ENCODE results near the gene GPR162.

GPR162 gene

GRCh38 chr12:6854036-6854435, 32.4 kb downstream of the GPR162 start:
- Histone ChIP-seq H3K79me2 (ENCODE audit: insufficient read depth, low read length) (peaks cover 50% of the 10 kb centered on the region), H3K36me3 (ENCODE audit: insufficient read depth, low read length) (peaks cover 40% of the 10 kb centered on the region), H2AFZ (ENCODE audit: low read length) (no peak overlapping the region), H3K9me2 (replicated peaks; ENCODE audit: low read depth, low read length) (no peaks in the 10 kb centered on the region), H3K4me1 (ENCODE audit: insufficient read depth, low read length, poor library complexity, severe bottlenecking) (peaks cover 33% of the 10 kb centered on the region), H3F3A (ENCODE audit: low read depth) (peaks cover 4% of the 10 kb centered on the region), H3K27me3 (ENCODE audit: insufficient read depth, low read length, poor library complexity, severe bottlenecking) (no peaks in the 10 kb centered on the region), H3K4me3 (ENCODE audit: low read length, poor library complexity, severe bottlenecking) (peak overlapping the region; percentile 82), H3K9ac (ENCODE audit: low read depth, low read length, poor library complexity, severe bottlenecking) (peak overlapping the region; percentile 69), H4K20me1 (ENCODE audit: insufficient read depth, low read length, poor library complexity, severe bottlenecking) (peaks cover 24% of the 10 kb centered on the region), H3K4me2 (ENCODE audit: low read depth, low read length, poor library complexity, severe bottlenecking) (peak overlapping the region; percentile 84), H3K9me3 (ENCODE audit: insufficient read depth, low read depth, low read length) (no peaks in the 10 kb centered on the region)
- no peak for TF ChIP-seq EZH2phosphoT487 (IDR thresholded peaks at IDR 0.05; ENCODE audit: borderline replicate concordance)
- TF ChIP-seq, protein P1, sequence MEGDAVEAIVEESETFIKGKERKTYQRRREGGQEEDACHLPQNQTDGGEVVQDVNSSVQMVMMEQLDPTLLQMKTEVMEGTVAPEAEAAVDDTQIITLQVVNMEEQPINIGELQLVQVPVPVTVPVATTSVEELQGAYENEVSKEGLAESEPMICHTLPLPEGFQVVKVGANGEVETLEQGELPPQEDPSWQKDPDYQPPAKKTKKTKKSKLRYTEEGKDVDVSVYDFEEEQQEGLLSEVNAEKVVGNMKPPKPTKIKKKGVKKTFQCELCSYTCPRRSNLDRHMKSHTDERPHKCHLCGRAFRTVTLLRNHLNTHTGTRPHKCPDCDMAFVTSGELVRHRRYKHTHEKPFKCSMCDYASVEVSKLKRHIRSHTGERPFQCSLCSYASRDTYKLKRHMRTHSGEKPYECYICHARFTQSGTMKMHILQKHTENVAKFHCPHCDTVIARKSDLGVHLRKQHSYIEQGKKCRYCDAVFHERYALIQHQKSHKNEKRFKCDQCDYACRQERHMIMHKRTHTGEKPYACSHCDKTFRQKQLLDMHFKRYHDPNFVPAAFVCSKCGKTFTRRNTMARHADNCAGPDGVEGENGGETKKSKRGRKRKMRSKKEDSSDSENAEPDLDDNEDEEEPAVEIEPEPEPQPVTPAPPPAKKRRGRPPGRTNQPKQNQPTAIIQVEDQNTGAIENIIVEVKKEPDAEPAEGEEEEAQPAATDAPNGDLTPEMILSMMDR (conservative IDR thresholded peaks at IDR 0.05; ENCODE audit: low read length), result no peak

GRCh38 chr12:6855322-6855721, 33.7 kb downstream of the GPR162 start:
- Histone ChIP-seq H3K36me3 (ENCODE audit: insufficient read depth, low read length) (peaks cover 46% of the 10 kb centered on the region), H3K9me3 (ENCODE audit: insufficient read depth, low read depth, low read length) (no peaks in the 10 kb centered on the region), H3K27me3 (ENCODE audit: insufficient read depth, low read length, poor library complexity, severe bottlenecking) (no peaks in the 10 kb centered on the region), H3K9ac (ENCODE audit: low read depth, low read length, poor library complexity, severe bottlenecking) (no peak overlapping the region), H3K4me2 (ENCODE audit: low read depth, low read length, poor library complexity, severe bottlenecking) (no peak overlapping the region), H3K79me2 (ENCODE audit: insufficient read depth, low read length) (peaks cover 37% of the 10 kb centered on the region), H3F3A (ENCODE audit: low read depth) (peaks cover 4% of the 10 kb centered on the region), H2AFZ (ENCODE audit: low read length) (no peak overlapping the region), H3K4me1 (ENCODE audit: insufficient read depth, low read length, poor library complexity, severe bottlenecking) (peaks cover 22% of the 10 kb centered on the region), H3K9me2 (replicated peaks; ENCODE audit: low read depth, low read length) (no peaks in the 10 kb centered on the region), H4K20me1 (ENCODE audit: insufficient read depth, low read length, poor library complexity, severe bottlenecking) (peaks cover 24% of the 10 kb centered on the region), H3K4me3 (ENCODE audit: low read length, poor library complexity, severe bottlenecking) (no peak overlapping the region)
- TF ChIP-seq, protein P1 (conservative IDR thresholded peaks at IDR 0.05; ENCODE audit: low read length), result no peak
- no peak for TF ChIP-seq EZH2phosphoT487 (IDR thresholded peaks at IDR 0.05; ENCODE audit: borderline replicate concordance)

DNA sequence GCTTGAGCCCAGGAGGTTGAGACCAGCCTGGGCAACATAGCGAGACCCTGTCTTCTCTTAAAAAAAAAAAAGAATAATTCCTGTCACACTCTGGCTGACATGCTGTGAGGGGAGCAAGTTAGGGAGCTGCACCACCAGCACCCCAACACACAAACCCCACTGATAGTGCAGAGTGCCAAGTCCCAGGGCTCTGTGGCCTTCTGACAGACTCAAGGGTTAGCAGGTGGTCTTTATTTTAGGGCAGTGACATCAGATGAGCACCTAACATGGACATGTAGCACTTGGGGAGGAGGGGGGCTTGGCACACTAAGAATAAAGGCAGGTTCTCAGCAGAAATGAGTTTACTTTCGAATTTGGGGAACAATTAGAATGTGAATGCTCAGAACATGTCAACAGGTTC, 37.2 kb downstream of the GPR162 start:
- Histone ChIP-seq H3K4me2 (ENCODE audit: low read depth, low read length, poor library complexity, severe bottlenecking) (no peak overlapping the region), H3K27me3 (ENCODE audit: insufficient read depth, low read length, poor library complexity, severe bottlenecking) (no peaks in the 10 kb centered on the region), H3K9me3 (ENCODE audit: insufficient read depth, low read depth, low read length) (no peaks in the 10 kb centered on the region), H3K4me3 (ENCODE audit: low read length, poor library complexity, severe bottlenecking) (no peak overlapping the region), H3K9ac (ENCODE audit: low read depth, low read length, poor library complexity, severe bottlenecking) (no peak overlapping the region), H3K9me2 (replicated peaks; ENCODE audit: low read depth, low read length) (no peaks in the 10 kb centered on the region), H3K4me1 (ENCODE audit: insufficient read depth, low read length, poor library complexity, severe bottlenecking) (peaks cover 6% of the 10 kb centered on the region), H3K79me2 (ENCODE audit: insufficient read depth, low read length) (peaks cover 20% of the 10 kb centered on the region), H3F3A (ENCODE audit: low read depth) (no peaks in the 10 kb centered on the region), H3K36me3 (ENCODE audit: insufficient read depth, low read length) (peaks cover 81% of the 10 kb centered on the region), H4K20me1 (ENCODE audit: insufficient read depth, low read length, poor library complexity, severe bottlenecking) (peaks cover 11% of the 10 kb centered on the region), H2AFZ (ENCODE audit: low read length) (no peak overlapping the region)
- no peak for TF ChIP-seq EZH2phosphoT487 (IDR thresholded peaks at IDR 0.05; ENCODE audit: borderline replicate concordance)
- TF ChIP-seq, protein P1 (conservative IDR thresholded peaks at IDR 0.05; ENCODE audit: low read length), result no peak

All from Loucy (cell line).